Liver (tissue), 9 donors: ENCODE measurements around the gene ARMC7. TPM values are rescaled to one million over a fixed set of nuclear protein-coding genes. Genes with fewer than 3 reads are reported as not detected.

Source experiments
- DNase-seq: peaks from one replicate; pipeline ENCODE4 v3.0.0-alpha.2; 2017; ENCODE audit warnings: low spot score
- H3K27ac ChIP-seq, 2 donors: one replicate each; pipeline ENCODE4 v1.7.0; 2013; ENCODE audit warnings: inconsistent platforms in 2 of 2, low read length in 2 of 2, control low read depth in 1 of 2, low read depth in 1 of 2, mild to moderate bottlenecking in 1 of 2
- H3K27me3 ChIP-seq, 4 donors: one replicate each; pipeline versions ENCODE4 v1.6.1 to v1.7.0; 2013; ENCODE audit warnings: low read length in 3 of 4, inconsistent platforms in 1 of 4, mild to moderate bottlenecking in 1 of 4, moderate library complexity in 1 of 4; ENCODE audit not compliant: control insufficient read depth in 4 of 4, insufficient read depth in 4 of 4
- H3K36me3 ChIP-seq, 4 donors: one replicate each; pipeline versions ENCODE4 v1.6.1 to v1.7.0; 2013; ENCODE audit warnings: low read length in 3 of 4, mild to moderate bottlenecking in 3 of 4, low read depth in 1 of 4, moderate library complexity in 1 of 4; ENCODE audit not compliant: control insufficient read depth in 4 of 4, insufficient read depth in 3 of 4
- H3K4me1 ChIP-seq, 4 donors: one replicate each; pipeline versions ENCODE4 v1.6.1 to v1.7.0; 2013; ENCODE audit warnings: low read length in 3 of 4, mild to moderate bottlenecking in 3 of 4, moderate library complexity in 1 of 4; ENCODE audit not compliant: control insufficient read depth in 4 of 4, insufficient read depth in 4 of 4
- H3K4me3 ChIP-seq, 3 donors: one replicate each; pipeline versions ENCODE4 v1.6.1 to v1.7.0; 2013; ENCODE audit warnings: low read length in 3 of 3, control low read depth in 1 of 3, low read depth in 1 of 3, mild to moderate bottlenecking in 1 of 3
- H3K9ac ChIP-seq, 2 donors: one replicate each; pipeline ENCODE4 v1.7.0; 2013; ENCODE audit warnings: low read length in 2 of 2, mild to moderate bottlenecking in 2 of 2, moderate library complexity in 2 of 2, control low read depth in 1 of 2, low read depth in 1 of 2
- H3K9me3 ChIP-seq, 4 donors: one replicate each; pipeline versions ENCODE4 v1.6.1 to v1.7.0; 2013; ENCODE audit warnings: low read length in 3 of 4; ENCODE audit not compliant: control insufficient read depth in 4 of 4
- EGR1 ChIP-seq, 2 donors: IDR thresholded peaks; 2 replicates each; pipeline ENCODE4 v1.6.1; 2016 to 2018; ENCODE audit warnings: antibody characterized with exemption in 2 of 2, low read depth in 2 of 2
- FOXA1 ChIP-seq: IDR thresholded peaks from 2 replicates; pipeline ENCODE4 v1.6.1; 2016; ENCODE audit warnings: antibody characterized with exemption
- FOXA2 ChIP-seq: IDR thresholded peaks from 2 replicates; pipeline ENCODE4 v1.6.1; 2016; ENCODE audit warnings: antibody characterized with exemption
- GABPA ChIP-seq, 2 donors: IDR thresholded peaks in 1 of 2; conservative IDR thresholded peaks in 1 of 2; 2 replicates each; pipeline ENCODE4 v1.6.1; 2016; ENCODE audit warnings: antibody characterized with exemption in 2 of 2, mild to moderate bottlenecking in 1 of 2, moderate library complexity in 1 of 2
- HNF4A ChIP-seq, 2 donors: conservative IDR thresholded peaks; 2 replicates each; pipeline ENCODE4 v1.6.1; 2016; ENCODE audit warnings: antibody characterized with exemption in 2 of 2, mild to moderate bottlenecking in 2 of 2
- HNF4G ChIP-seq: IDR thresholded peaks from 2 replicates; pipeline ENCODE4 v1.6.1; 2016; ENCODE audit warnings: antibody characterized with exemption
- JUND ChIP-seq, 2 donors: IDR thresholded peaks; 2 replicates each; pipeline ENCODE4 v1.6.1; 2016; ENCODE audit warnings: antibody characterized with exemption in 2 of 2
- NR2F2 ChIP-seq: IDR thresholded peaks from 2 replicates; pipeline ENCODE4 v1.6.1; 2016; ENCODE audit warnings: antibody characterized with exemption
- RAD21 ChIP-seq, 2 donors: IDR thresholded peaks; 2 replicates each; pipeline ENCODE4 v1.6.1; 2016; ENCODE audit warnings: antibody characterized with exemption in 2 of 2, mild to moderate bottlenecking in 2 of 2
- RXRA ChIP-seq, 2 donors: IDR thresholded peaks; 2 replicates each; pipeline ENCODE4 v1.6.1; 2017 to 2018; ENCODE audit warnings: antibody characterized with exemption in 2 of 2, mild to moderate bottlenecking in 1 of 2
- TAF1 ChIP-seq: conservative IDR thresholded peaks from 2 replicates; pipeline ENCODE4 v1.6.1; 2016; ENCODE audit warnings: antibody characterized with exemption, mild to moderate bottlenecking
- YY1 ChIP-seq: IDR thresholded peaks from 2 replicates; pipeline ENCODE4 v1.6.1; 2016; ENCODE audit warnings: antibody characterized with exemption, mild to moderate bottlenecking
- WGBS: extraction: QIAGEN DNeasy Blood & Tissue Kit; methylation state at CpG from one replicate; pipeline ENCODE4 v1.1.7; 2013; 5-methylcytosine and 5-hydroxymethylcytosine counted together
- polyA plus RNA-seq, 2 donors: library from polyadenylated mRNA; stranded (reverse) in 1 of 2; unstranded in 1 of 2; fragments of 200-250 nt in 1 of 2; fragments of >200 nt in 1 of 2; fragmentation: Nextera tagmentation in 1 of 2; extraction: Ambion mirVana in 1 of 2; gene quantifications; one replicate each; pipeline versions ENCODE4 v1.2.1 to v1.2.3, GENCODE V29; 2013 to 2015
- total RNA-seq, 2 donors: library from RNA; depleted of rRNA; stranded (reverse); fragments of >200 nt; gene quantifications; one replicate each; pipeline ENCODE4 v1.2.3, GENCODE V29; 2014
- TF ChIP-seq, protein P1 (sequence below): fragments of 150-350 bp; IDR thresholded peaks from 2 replicates; pipeline ENCODE4 v1.5.1; 2017; ENCODE audit warnings: improper control_type of control experiment, low read depth, low read length; ENCODE audit not compliant: missing input control
- TF ChIP-seq, protein P2 (sequence below): IDR thresholded peaks from 2 replicates; pipeline ENCODE4 v1.6.1; 2016; ENCODE audit warnings: antibody characterized with exemption
- TF ChIP-seq, protein P3 (sequence below): IDR thresholded peaks from 2 replicates; pipeline ENCODE4 v1.6.1; 2016; ENCODE audit warnings: antibody characterized with exemption
- TF ChIP-seq, protein P4 (sequence below): IDR thresholded peaks from 2 replicates; pipeline ENCODE4 v1.6.1; 2016; ENCODE audit warnings: antibody characterized with exemption
- TF ChIP-seq, protein P5 (sequence below): IDR thresholded peaks from 2 replicates; pipeline ENCODE4 v1.6.1; 2016; ENCODE audit warnings: antibody characterized with exemption, mild to moderate bottlenecking
- donor health status: healthy.
- donor health status: healthy.
- donor health status: healthy.
- donor health status: healthy.
- donor health status: healthy.

Gene ARMC7
- total and polyA plus RNA-seq, 4 donors: 1.7 to 6.6 (median 3.7) TPM

DNA sequence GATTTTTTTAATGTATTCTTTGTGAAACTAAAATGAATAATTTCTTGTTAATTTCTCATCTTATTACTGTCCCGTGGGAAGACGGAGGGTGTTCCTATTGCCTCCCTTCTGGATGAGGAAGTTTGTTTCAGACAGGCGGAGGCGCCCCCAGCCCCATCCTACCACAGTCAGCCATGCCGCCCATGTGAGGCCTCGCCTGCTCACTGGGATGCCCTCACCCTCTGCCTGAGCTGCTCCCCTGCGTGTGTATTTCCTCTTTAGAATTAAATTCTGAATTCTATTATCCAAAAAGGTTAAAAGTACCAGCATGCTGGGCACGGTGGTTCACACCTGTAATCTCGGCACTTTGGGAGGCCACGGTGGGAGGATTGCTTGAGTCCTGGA is 48.7 kb upstream of the ARMC7 start:
- no peak for DNase-seq
- TF ChIP-seq HNF4A (conservative IDR thresholded peaks at IDR 0.05): no peak
- TF ChIP-seq NR2F2: no peak
- TF ChIP-seq HNF4G: no peak
- TF ChIP-seq, protein P1, sequence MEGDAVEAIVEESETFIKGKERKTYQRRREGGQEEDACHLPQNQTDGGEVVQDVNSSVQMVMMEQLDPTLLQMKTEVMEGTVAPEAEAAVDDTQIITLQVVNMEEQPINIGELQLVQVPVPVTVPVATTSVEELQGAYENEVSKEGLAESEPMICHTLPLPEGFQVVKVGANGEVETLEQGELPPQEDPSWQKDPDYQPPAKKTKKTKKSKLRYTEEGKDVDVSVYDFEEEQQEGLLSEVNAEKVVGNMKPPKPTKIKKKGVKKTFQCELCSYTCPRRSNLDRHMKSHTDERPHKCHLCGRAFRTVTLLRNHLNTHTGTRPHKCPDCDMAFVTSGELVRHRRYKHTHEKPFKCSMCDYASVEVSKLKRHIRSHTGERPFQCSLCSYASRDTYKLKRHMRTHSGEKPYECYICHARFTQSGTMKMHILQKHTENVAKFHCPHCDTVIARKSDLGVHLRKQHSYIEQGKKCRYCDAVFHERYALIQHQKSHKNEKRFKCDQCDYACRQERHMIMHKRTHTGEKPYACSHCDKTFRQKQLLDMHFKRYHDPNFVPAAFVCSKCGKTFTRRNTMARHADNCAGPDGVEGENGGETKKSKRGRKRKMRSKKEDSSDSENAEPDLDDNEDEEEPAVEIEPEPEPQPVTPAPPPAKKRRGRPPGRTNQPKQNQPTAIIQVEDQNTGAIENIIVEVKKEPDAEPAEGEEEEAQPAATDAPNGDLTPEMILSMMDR: no peak
- TF ChIP-seq YY1: no peak
- TF ChIP-seq GABPA (IDR thresholded peaks at IDR 0.05 in 1 of 2, conservative IDR thresholded peaks at IDR 0.05 in 1 of 2): no peak
- 97% methylated on average over 10 of the region's 10 CpGs for WGBS
- Histone ChIP-seq H3K27me3 (no peaks in the 10 kb centered on the region), H3K9me3 (no peaks in the 10 kb centered on the region), H3K36me3 (peaks cover 13 to 34% (median 21%) of the 10 kb centered on the region in 4 donors), H3K9ac (no peak overlapping the region), H3K4me3 (no peak overlapping the region), H3K27ac (no peak overlapping the region), H3K4me1 (peaks cover 0 to 11% (median 5%) of the 10 kb centered on the region in 4 donors)

DNA sequence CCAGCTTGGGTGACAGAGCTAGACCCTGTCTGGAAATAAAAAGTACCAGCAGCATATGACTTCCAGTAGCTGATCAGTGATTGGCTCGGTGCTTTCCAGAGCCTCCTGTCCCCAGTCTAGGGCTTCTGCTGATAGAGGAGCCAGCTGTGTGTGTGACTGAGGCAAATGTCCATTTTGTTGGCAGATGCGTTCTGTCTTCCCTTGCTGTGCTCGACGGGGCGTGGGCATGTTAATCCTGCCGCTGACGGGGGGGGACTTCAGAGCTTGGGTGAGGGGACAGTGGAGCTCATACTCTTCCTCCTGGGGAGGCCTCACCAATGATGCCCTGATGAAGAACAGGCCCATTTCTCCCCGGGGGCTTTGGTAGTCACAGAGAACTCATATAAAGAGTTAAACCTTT is 48.2 kb upstream of the ARMC7 start:
- no peaks in the 10 kb centered on the region for H3K9me3 ChIP-seq
- no peaks in the 10 kb centered on the region for H3K27me3 ChIP-seq
- 93% methylated on average over 8 of the region's 8 CpGs for WGBS
- H3K4me1 ChIP-seq: peaks cover 0 to 11% (median 5%) of the 10 kb centered on the region in 4 donors
- no peak overlapping the region for H3K9ac ChIP-seq
- H3K4me3 ChIP-seq: no peak overlapping the region
- DNase-seq: no peak
- no peak overlapping the region for H3K27ac ChIP-seq
- TF ChIP-seq YY1 (no peak), FOXA1 (no peak), HNF4G (no peak), HNF4A (conservative IDR thresholded peaks at IDR 0.05) (no peak), JUND (IDR thresholded peaks at IDR 0.05) (no peak), NR2F2 (no peak), FOXA2 (no peak), RAD21 (IDR thresholded peaks at IDR 0.05) (no peak), EGR1 (IDR thresholded peaks at IDR 0.05; ENCODE audit: low read depth in 2 of 2) (no peak), RXRA (IDR thresholded peaks at IDR 0.05) (no peak), TAF1 (no peak)
- TF ChIP-seq, protein P2, sequence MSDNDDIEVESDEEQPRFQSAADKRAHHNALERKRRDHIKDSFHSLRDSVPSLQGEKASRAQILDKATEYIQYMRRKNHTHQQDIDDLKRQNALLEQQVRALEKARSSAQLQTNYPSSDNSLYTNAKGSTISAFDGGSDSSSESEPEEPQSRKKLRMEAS: no peak
- TF ChIP-seq, protein P3, sequence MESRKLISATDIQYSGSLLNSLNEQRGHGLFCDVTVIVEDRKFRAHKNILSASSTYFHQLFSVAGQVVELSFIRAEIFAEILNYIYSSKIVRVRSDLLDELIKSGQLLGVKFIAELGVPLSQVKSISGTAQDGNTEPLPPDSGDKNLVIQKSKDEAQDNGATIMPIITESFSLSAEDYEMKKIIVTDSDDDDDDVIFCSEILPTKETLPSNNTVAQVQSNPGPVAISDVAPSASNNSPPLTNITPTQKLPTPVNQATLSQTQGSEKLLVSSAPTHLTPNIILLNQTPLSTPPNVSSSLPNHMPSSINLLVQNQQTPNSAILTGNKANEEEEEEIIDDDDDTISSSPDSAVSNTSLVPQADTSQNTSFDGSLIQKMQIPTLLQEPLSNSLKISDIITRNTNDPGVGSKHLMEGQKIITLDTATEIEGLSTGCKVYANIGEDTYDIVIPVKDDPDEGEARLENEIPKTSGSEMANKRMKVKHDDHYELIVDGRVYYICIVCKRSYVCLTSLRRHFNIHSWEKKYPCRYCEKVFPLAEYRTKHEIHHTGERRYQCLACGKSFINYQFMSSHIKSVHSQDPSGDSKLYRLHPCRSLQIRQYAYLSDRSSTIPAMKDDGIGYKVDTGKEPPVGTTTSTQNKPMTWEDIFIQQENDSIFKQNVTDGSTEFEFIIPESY: no peak
- TF ChIP-seq, protein P1: no peak
- TF ChIP-seq, protein P4, sequence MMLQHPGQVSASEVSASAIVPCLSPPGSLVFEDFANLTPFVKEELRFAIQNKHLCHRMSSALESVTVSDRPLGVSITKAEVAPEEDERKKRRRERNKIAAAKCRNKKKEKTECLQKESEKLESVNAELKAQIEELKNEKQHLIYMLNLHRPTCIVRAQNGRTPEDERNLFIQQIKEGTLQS: no peak
- TF ChIP-seq, protein P5, sequence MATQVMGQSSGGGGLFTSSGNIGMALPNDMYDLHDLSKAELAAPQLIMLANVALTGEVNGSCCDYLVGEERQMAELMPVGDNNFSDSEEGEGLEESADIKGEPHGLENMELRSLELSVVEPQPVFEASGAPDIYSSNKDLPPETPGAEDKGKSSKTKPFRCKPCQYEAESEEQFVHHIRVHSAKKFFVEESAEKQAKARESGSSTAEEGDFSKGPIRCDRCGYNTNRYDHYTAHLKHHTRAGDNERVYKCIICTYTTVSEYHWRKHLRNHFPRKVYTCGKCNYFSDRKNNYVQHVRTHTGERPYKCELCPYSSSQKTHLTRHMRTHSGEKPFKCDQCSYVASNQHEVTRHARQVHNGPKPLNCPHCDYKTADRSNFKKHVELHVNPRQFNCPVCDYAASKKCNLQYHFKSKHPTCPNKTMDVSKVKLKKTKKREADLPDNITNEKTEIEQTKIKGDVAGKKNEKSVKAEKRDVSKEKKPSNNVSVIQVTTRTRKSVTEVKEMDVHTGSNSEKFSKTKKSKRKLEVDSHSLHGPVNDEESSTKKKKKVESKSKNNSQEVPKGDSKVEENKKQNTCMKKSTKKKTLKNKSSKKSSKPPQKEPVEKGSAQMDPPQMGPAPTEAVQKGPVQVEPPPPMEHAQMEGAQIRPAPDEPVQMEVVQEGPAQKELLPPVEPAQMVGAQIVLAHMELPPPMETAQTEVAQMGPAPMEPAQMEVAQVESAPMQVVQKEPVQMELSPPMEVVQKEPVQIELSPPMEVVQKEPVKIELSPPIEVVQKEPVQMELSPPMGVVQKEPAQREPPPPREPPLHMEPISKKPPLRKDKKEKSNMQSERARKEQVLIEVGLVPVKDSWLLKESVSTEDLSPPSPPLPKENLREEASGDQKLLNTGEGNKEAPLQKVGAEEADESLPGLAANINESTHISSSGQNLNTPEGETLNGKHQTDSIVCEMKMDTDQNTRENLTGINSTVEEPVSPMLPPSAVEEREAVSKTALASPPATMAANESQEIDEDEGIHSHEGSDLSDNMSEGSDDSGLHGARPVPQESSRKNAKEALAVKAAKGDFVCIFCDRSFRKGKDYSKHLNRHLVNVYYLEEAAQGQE: no peak
- peaks cover 13 to 30% (median 19%) of the 10 kb centered on the region in 4 donors for H3K36me3 ChIP-seq
